ENCODE results near the gene RSPRY1.

The RSPRY1 gene

GRCh38 chr16:57283214-57283958 is 97.3 kb downstream of the RSPRY1 start:
- TF ChIP-seq CTCF (IDR thresholded peaks at IDR 0.05; ENCODE audit: insufficient read depth, missing control alignments): no peak
- no peak for FAIRE-seq
- DNase-seq (ENCODE audit: insufficient read length, low spot score): no peak

GRCh38 chr16:57283959-57284208 is 97.8 kb downstream of the RSPRY1 start:
- no peak for FAIRE-seq
- TF ChIP-seq CTCF (IDR thresholded peaks at IDR 0.05; ENCODE audit: insufficient read depth, missing control alignments): no peak

GRCh38 chr16:57284209-57284951 is 98.3 kb downstream of the RSPRY1 start, which contains the start of gene PLLP:
PLLP (minus strand) TSS chr16:57284672; CDS start chr16:57284540, 132 bp downstream.
- TF ChIP-seq CTCF (IDR thresholded peaks at IDR 0.05; ENCODE audit: insufficient read depth, missing control alignments): no peak
- no peak for FAIRE-seq
- peak; percentile 54 for DNase-seq (ENCODE audit: insufficient read length, low spot score)

More at GRCh38 chr16:57283959-57284208, 97.8 kb downstream of the RSPRY1 start:
- no peak for DNase-seq (ENCODE audit: insufficient read length, low spot score)

- FAIRE-seq: no peak
- DNase-seq (ENCODE audit: insufficient read length, low spot score): peak; percentile 29
- TF ChIP-seq CTCF (IDR thresholded peaks at IDR 0.05; ENCODE audit: insufficient read depth, missing control alignments): no peak
Measured at GRCh38 chr16:57284952-57285363, 98.8 kb downstream of the RSPRY1 start.

- DNase-seq (ENCODE audit: insufficient read length, low spot score): no peak
- no peak for TF ChIP-seq CTCF (IDR thresholded peaks at IDR 0.05; ENCODE audit: insufficient read depth, missing control alignments)
- FAIRE-seq: no peak
Measured at GRCh38 chr16:57285379-57285778, 99.2 kb downstream of the RSPRY1 start.

GRCh38 chr16:57289391-57290257 is 103.5 kb downstream of the RSPRY1 start:
- DNase-seq (ENCODE audit: insufficient read length, low spot score): no peak
- TF ChIP-seq CTCF (IDR thresholded peaks at IDR 0.05; ENCODE audit: insufficient read depth, missing control alignments): no peak
- FAIRE-seq: no peak

Measured in D721Med (cell line).